ENCODE results near the gene PFDN2.

- TF ChIP-seq CTCF (conservative IDR thresholded peaks at IDR 0.05; ENCODE audit: low read depth in 2 of 2) (no peak), POLR2AphosphoS5 (IDR thresholded peaks at IDR 0.05; ENCODE audit: low read depth) (no peak), REST (IDR thresholded peaks at IDR 0.05; ENCODE audit: unreplicated experiment) (no peak), EZH2phosphoT487 (IDR thresholded peaks at IDR 0.05; ENCODE audit: unreplicated experiment) (no peak)
Measured at GRCh38 chr1:161115132-161115711, 2.6 kb downstream of the PFDN2 start.
